T-cell (primary cell): ENCODE results near the gene HAAO. TPM values are rescaled to one million over a fixed set of nuclear protein-coding genes. Genes with fewer than 3 reads are reported as not detected.

ENCODE experiments used
- ATAC-seq, 4 experiments: fragments of 200-7000 bp in 3 of 4; fragments of 150-1000 bp in 1 of 4; cut with Tn5 transposase; replicated peaks in 1 of 4; 1 replicate in 3 of 4; 2 replicates in 1 of 4; pipeline ENCODE4 v1.10.0; 2021; ENCODE audit warnings: moderate library complexity in 3 of 4, mild to moderate bottlenecking in 2 of 4, moderate number of reproducible peaks in 1 of 4
- CTCF ChIA-PET, 2 donors: fragments of 300-600 bp; sonication (Branson Sonifier 250); formaldehyde crosslinking; loops; one replicate each; lab custom pipeline; 2022; ENCODE audit warnings: antibody characterized with exemption in 2 of 2; lab: Charles Lee
- POLR2A ChIA-PET, 2 donors: fragments of 300-600 bp; sonication (Branson Sonifier 250); formaldehyde crosslinking; loops; one replicate each; lab custom pipeline; 2022; ENCODE audit warnings: antibody characterized with exemption in 2 of 2; lab: Charles Lee
- DNase-seq, 35 experiments: peaks; one replicate each; pipeline versions ENCODE4 v3.0.0 to v3.0.0-alpha.2; 2013 to 2023
- H3K27ac ChIP-seq: one replicate; pipeline ENCODE4 v1.5.1; 2013; ENCODE audit warnings: low read length
- H3K27me3 ChIP-seq, 2 experiments: replicated peaks in 1 of 2; 1 replicate in 1 of 2; 2 replicates in 1 of 2; pipeline versions ENCODE4 v1.6.1 to v1.7.0; 2013; ENCODE audit warnings: low read length in 1 of 2, mixed read lengths in 1 of 2; ENCODE audit not compliant: control insufficient read depth in 2 of 2, insufficient read depth in 2 of 2; ENCODE audit errors: extremely low read depth in 1 of 2
- H3K36me3 ChIP-seq, 2 donors: 1 replicate in 1 of 2; 2 replicates in 1 of 2; pipeline versions ENCODE4 v1.6.1 to v1.7.0; 2013; ENCODE audit warnings: low read length in 1 of 2; ENCODE audit not compliant: control insufficient read depth in 2 of 2, insufficient read depth in 1 of 2; ENCODE audit errors: extremely low read depth in 1 of 2
- H3K4me1 ChIP-seq, 2 experiments: 1 replicate in 1 of 2; 2 replicates in 1 of 2; pipeline versions ENCODE4 v1.6.1 to v1.7.0; 2013; ENCODE audit warnings: low read length in 2 of 2, mixed read lengths in 1 of 2; ENCODE audit not compliant: insufficient read depth in 2 of 2, control insufficient read depth in 1 of 2; ENCODE audit errors: extremely low read depth in 1 of 2
- H3K4me3 ChIP-seq, 2 donors: 1 replicate in 1 of 2; 2 replicates in 1 of 2; pipeline versions ENCODE4 v1.5.1 to v1.7.0; 2013; ENCODE audit warnings: mild to moderate bottlenecking in 2 of 2, low read length in 1 of 2, moderate library complexity in 1 of 2; ENCODE audit not compliant: control insufficient read depth in 1 of 2; ENCODE audit errors: extremely low read depth in 1 of 2
- H3K9me3 ChIP-seq: 2 replicates; pipeline ENCODE4 v1.7.0; 2013
- H3K27ac Mint-ChIP-seq, 2 donors: one replicate each; pipeline ENCODE4 v1.8.0; 2020 to 2021; ENCODE audit warnings: mild to moderate bottlenecking in 2 of 2, mixed read lengths in 2 of 2
- H3K27me3 Mint-ChIP-seq, 2 donors: one replicate each; pipeline ENCODE4 v1.8.0; 2021 to 2022; ENCODE audit warnings: mixed read lengths in 2 of 2
- H3K36me3 Mint-ChIP-seq: one replicate; pipeline ENCODE4 v1.8.0; 2021; ENCODE audit warnings: mixed read lengths
- H3K4me1 Mint-ChIP-seq, 3 donors: one replicate each; pipeline ENCODE4 v1.8.0; 2020 to 2022; ENCODE audit warnings: mixed read lengths in 3 of 3, mild to moderate bottlenecking in 1 of 3
- H3K4me3 Mint-ChIP-seq, 3 donors: one replicate each; pipeline ENCODE4 v1.8.0; 2020 to 2022; ENCODE audit warnings: mild to moderate bottlenecking in 3 of 3, mixed read lengths in 3 of 3, moderate library complexity in 3 of 3
- H3K9me3 Mint-ChIP-seq, 3 donors: one replicate each; pipeline ENCODE4 v1.8.0; 2020 to 2022; ENCODE audit warnings: mixed read lengths in 3 of 3
- WGBS: methylation state at CpG from one replicate; pipeline ENCODE4 v1.1.5; 2013; ENCODE audit warnings: missing lambda C conversion rate; ENCODE audit not compliant: insufficient coverage; 5-methylcytosine and 5-hydroxymethylcytosine counted together
- total RNA-seq, 35 experiments: library from RNA in 6 of 35; stranded (reverse) in 6 of 35; fragments of 120-200 nt in 1 of 35; gene quantifications; one replicate each; pipeline versions ENCODE4 v1.2.1 to v1.2.4 and lab custom pipeline; 2013 to 2026

Gene HAAO
- total RNA-seq, 5 donors from 2014 or later (not counting 1 experiment from before 2014, with no cell fraction given): 0.38 to 0.72 (median 0.61) TPM; not detected in 2

DNA sequence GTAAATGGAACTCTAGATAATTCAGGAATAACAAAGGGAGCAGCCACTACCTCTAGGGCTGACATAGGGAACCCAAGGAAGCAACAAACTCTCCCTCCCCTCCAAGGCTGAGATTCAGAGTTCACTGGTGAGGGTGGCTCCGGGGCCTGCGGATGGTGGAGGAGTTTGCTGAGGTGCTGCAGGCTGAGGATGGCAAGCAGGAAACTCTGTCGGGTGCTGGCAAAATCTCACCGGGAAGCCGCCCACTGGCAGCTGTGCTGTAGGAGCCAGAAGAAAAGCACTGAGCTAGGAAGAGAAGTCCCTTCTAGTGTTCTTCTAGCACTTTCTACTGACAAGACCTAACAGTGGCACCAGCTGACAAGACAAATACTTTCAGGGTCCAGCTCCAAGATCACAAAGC lies 12.5 kb upstream of the HAAO start:
- ATAC-seq (no peak), DNase-seq (no peak)
- ChIA-PET POLR2A (no interaction called here), CTCF (interaction anchor here (0.6 kb wide), 2 partner anchors 25 to 141 kb away, joined by 3 to 4 read pairs; no protein-coding TSS in a partner anchor)
- Mint-ChIP-seq H3K4me1 (peaks cover 12 to 20% (median 17%) of the 10 kb centered on the region in 3 donors), H3K27me3 (peaks cover 0 to 31% of the 10 kb centered on the region in 2 donors), H3K9me3 (no peaks in the 10 kb centered on the region), H3K4me3 (no peak overlapping the region), H3K36me3 (no peaks in the 10 kb centered on the region), H3K27ac (no peak overlapping the region)
- peaks cover 11 to 12% of the 10 kb centered on the region in 2 experiments for H3K4me1 ChIP-seq
- WGBS: 75% methylated on average over 5 of the region's 5 CpGs
- H3K36me3 ChIP-seq: no peaks in the 10 kb centered on the region
- H3K4me3 ChIP-seq: no peak overlapping the region
- H3K27ac ChIP-seq: no peak overlapping the region
- peaks cover 0 to 15% of the 10 kb centered on the region in 2 experiments for H3K27me3 ChIP-seq
- H3K9me3 ChIP-seq: no peaks in the 10 kb centered on the region

DNA sequence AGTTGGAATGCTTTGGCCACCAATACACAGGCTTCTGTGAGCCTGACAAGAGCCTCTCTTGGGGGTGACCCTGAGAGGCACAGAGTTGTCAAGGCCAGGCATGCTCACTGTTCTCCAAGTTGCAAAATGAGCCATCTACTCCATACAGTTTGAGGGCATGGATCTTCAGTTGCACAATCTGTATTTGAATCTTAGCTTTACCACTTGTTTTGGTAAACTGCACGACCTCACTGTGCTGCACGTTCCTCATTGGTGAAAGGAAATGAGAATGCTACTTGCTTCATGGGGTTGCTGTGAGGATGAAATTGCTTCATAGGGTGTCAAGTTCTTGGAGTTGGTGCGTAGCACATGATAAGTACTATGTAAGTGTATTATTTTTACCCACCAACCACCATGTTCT lies 12.0 kb upstream of the HAAO start:
- no CpG with 5 or more reads among the region's 3 CpGs for WGBS
- H3K36me3 Mint-ChIP-seq: no peaks in the 10 kb centered on the region
- peaks cover 0 to 31% of the 10 kb centered on the region in 2 donors for H3K27me3 Mint-ChIP-seq
- no peak overlapping the region for H3K27ac Mint-ChIP-seq
- no peak overlapping the region for H3K4me3 Mint-ChIP-seq
- H3K9me3 ChIP-seq: no peaks in the 10 kb centered on the region
- H3K27ac ChIP-seq: no peak overlapping the region
- ChIA-PET CTCF (no interaction called here), POLR2A (no interaction called here)
- peaks cover 0 to 15% of the 10 kb centered on the region in 2 experiments for H3K27me3 ChIP-seq
- no peaks in the 10 kb centered on the region for H3K36me3 ChIP-seq
- H3K4me1 Mint-ChIP-seq: peaks cover 10 to 20% (median 15%) of the 10 kb centered on the region in 3 donors
- H3K4me3 ChIP-seq: no peak overlapping the region
- H3K9me3 Mint-ChIP-seq: no peaks in the 10 kb centered on the region
- ATAC-seq: no peak
- DNase-seq: no peak
- peaks cover 11% of the 10 kb centered on the region in 2 experiments for H3K4me1 ChIP-seq

DNA sequence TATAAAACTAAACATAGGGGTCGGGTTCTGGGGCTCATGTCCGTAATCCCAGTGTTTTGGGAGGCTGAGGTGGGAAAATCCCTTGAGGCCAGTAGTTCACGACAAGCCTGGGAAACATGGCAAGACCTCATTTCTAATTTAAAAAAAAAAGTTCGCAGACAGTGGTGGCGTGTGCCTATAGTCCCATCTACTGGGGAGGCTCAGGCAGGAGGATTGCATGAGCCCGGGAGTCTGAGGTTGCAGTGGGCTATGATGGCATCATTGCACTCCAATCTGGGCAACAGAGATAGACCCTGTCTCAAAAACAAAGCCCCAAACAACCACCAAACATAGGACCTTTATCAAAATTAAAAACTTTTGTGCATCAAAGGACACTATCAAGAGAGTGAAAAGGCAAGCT lies 9.8 kb upstream of the HAAO start:
- H3K27me3 Mint-ChIP-seq: peaks cover 0 to 31% of the 10 kb centered on the region in 2 donors

DNA sequence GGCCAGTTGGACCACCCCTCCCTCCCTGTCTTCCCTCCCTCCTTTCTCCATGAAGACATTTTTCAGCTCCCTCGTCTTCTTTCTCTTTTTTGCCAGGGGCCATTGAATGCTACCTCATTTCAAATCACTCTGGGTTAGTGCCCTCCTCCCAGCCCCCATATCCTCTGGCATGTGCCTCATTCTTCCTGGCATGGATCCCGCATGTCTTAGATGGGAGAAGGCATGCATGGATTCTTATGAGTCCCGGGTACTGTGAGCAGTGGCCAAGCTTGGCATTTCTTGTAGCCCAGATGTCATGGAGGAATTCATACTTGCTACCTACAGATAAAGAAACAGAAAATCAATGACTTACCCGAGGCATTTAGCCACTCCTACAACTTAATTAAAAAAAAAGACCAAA lies 9.0 kb upstream of the HAAO start:
- Mint-ChIP-seq H3K27ac (no peak overlapping the region), H3K36me3 (no peaks in the 10 kb centered on the region), H3K27me3 (peaks cover 0 to 30% of the 10 kb centered on the region in 2 donors), H3K9me3 (no peaks in the 10 kb centered on the region), H3K4me1 (peaks cover 9 to 15% (median 14%) of the 10 kb centered on the region in 3 donors), H3K4me3 (no peak overlapping the region)
- Histone ChIP-seq H3K27ac (no peak overlapping the region), H3K27me3 (peaks cover 0 to 17% of the 10 kb centered on the region in 2 experiments), H3K36me3 (no peaks in the 10 kb centered on the region), H3K4me1 (peaks cover 7 to 11% of the 10 kb centered on the region in 2 experiments), H3K4me3 (no peak overlapping the region), H3K9me3 (no peaks in the 10 kb centered on the region)
- DNase-seq (no peak), ATAC-seq (no peak)
- WGBS: 60% methylated on average over 2 of the region's 4 CpGs
- CTCF ChIA-PET: no interaction called here
- POLR2A ChIA-PET: no interaction called here

More for the DNA sequence above, 9.8 kb upstream of the HAAO start:
- peaks cover 6 to 15% (median 10%) of the 10 kb centered on the region in 3 donors for H3K4me1 Mint-ChIP-seq
- DNase-seq (no peak), ATAC-seq (no peak)
- no peak overlapping the region for H3K4me3 Mint-ChIP-seq
- peaks cover 7 to 11% of the 10 kb centered on the region in 2 experiments for H3K4me1 ChIP-seq
- no peak overlapping the region for H3K27ac Mint-ChIP-seq
- H3K36me3 ChIP-seq: no peaks in the 10 kb centered on the region
- H3K27ac ChIP-seq: no peak overlapping the region
- H3K4me3 ChIP-seq: no peak overlapping the region
- no peaks in the 10 kb centered on the region for H3K36me3 Mint-ChIP-seq
- H3K27me3 ChIP-seq: peaks cover 0 to 17% of the 10 kb centered on the region in 2 experiments
- ChIA-PET POLR2A (no interaction called here), CTCF (no interaction called here)
- no peaks in the 10 kb centered on the region for H3K9me3 Mint-ChIP-seq
- no peaks in the 10 kb centered on the region for H3K9me3 ChIP-seq
- 88% methylated on average over 1 of the region's 6 CpGs for WGBS

DNA sequence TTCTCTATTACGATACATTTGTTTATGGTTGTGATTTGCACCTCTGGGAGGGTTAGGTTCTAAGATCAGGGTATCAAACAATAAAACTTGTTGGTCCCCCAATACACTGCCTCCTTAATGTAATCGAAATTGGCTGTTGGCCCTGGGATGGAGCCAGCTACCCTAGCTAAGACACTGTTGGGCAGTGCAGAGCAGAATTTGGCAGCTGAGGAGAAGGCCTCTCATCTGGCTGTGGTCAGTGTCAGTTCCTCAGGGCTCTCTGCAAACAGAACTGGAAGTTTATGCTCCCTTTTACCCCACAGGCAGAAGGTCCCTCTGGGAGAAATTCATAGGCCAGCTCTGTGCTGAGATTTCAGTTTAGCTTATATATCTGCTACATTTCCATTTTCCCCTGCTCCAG lies 8.6 kb upstream of the HAAO start:
- DNase-seq (no peak), ATAC-seq (no peak)
- no peaks in the 10 kb centered on the region for H3K36me3 ChIP-seq
- no peak overlapping the region for H3K4me3 ChIP-seq
- H3K4me1 ChIP-seq: peaks cover 7 to 11% of the 10 kb centered on the region in 2 experiments
- H3K9me3 ChIP-seq: no peaks in the 10 kb centered on the region
- Mint-ChIP-seq H3K27me3 (peaks cover 0 to 30% of the 10 kb centered on the region in 2 donors), H3K9me3 (no peaks in the 10 kb centered on the region), H3K36me3 (no peaks in the 10 kb centered on the region), H3K4me3 (no peak overlapping the region), H3K27ac (no peak overlapping the region), H3K4me1 (peaks cover 11 to 16% (median 15%) of the 10 kb centered on the region in 3 donors)
- H3K27me3 ChIP-seq: peaks cover 0 to 17% of the 10 kb centered on the region in 2 experiments
- ChIA-PET POLR2A (no interaction called here), CTCF (no interaction called here)
- H3K27ac ChIP-seq: no peak overlapping the region
- 100% methylated on average over 1 of the region's 2 CpGs for WGBS

DNA sequence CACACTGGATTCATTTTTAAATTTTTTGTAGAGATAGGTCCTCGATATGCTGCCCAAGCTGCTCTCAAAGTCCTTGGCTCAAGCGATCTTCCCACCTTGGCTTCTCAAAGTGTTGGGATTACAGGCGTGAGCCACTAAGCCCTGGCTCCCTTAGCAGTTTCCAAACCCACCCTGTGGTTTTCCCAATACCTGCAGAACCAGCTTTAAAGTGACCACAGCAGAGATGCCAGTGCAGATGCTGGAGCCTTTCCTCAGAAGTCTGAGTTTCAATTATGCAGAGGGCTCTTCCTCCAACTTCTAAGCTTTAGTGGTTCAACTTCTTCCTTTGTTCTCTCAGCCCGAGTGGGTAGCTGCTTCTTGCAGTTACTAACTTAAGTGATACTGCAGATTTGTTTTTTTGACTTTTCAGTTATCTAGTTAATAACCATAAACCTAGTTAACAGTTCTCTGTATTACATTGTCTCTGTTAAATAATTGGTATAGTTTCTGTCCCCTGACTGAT lies 8.1 kb upstream of the HAAO start:
- Mint-ChIP-seq H3K4me3 (no peak overlapping the region), H3K36me3 (no peaks in the 10 kb centered on the region), H3K4me1 (peaks cover 13 to 21% (median 20%) of the 10 kb centered on the region in 3 donors), H3K9me3 (no peaks in the 10 kb centered on the region), H3K27ac (no peak overlapping the region), H3K27me3 (peaks cover 0 to 29% of the 10 kb centered on the region in 2 donors)
- H3K4me3 ChIP-seq: no peak overlapping the region
- ChIA-PET CTCF (no interaction called here), POLR2A (interaction anchor here in 1 of 2 donors (0.7 kb wide), 1 partner anchor 13 kb away, joined by 3 read pairs; no protein-coding TSS in a partner anchor)
- 60% methylated on average over 3 of the region's 4 CpGs for WGBS
- peaks cover 0 to 17% of the 10 kb centered on the region in 2 experiments for H3K27me3 ChIP-seq
- peak in 3 of 4 experiments; percentile 30 to 61 (median 53) for ATAC-seq
- no peak overlapping the region for H3K27ac ChIP-seq
- H3K4me1 ChIP-seq: peaks cover 7 to 11% of the 10 kb centered on the region in 2 experiments
- DNase-seq: no peak
- no peaks in the 10 kb centered on the region for H3K9me3 ChIP-seq
- no peaks in the 10 kb centered on the region for H3K36me3 ChIP-seq
